ENCODE measurements around the gene SMIM28.

DNA sequence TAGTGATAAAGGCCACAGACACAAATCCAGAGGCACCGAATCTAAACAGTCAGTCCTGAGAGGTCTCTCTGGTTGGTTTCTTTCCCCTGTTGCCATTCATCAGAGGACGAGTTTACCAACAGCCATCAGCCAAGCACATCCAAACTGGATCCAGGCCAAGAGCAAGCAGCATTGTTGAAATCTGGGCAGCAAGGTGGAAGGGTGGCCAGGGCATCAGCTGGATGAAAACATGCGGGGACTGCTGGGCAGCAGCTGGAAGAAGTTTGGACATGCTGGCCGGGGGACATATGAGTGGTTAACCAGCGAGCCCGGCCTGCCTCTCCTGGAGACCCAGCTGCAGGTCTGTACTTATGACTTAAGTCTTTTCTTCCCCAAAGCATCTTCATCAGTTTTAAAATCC lies at the start of gene SMIM28:
- TF ChIP-seq, protein P1, sequence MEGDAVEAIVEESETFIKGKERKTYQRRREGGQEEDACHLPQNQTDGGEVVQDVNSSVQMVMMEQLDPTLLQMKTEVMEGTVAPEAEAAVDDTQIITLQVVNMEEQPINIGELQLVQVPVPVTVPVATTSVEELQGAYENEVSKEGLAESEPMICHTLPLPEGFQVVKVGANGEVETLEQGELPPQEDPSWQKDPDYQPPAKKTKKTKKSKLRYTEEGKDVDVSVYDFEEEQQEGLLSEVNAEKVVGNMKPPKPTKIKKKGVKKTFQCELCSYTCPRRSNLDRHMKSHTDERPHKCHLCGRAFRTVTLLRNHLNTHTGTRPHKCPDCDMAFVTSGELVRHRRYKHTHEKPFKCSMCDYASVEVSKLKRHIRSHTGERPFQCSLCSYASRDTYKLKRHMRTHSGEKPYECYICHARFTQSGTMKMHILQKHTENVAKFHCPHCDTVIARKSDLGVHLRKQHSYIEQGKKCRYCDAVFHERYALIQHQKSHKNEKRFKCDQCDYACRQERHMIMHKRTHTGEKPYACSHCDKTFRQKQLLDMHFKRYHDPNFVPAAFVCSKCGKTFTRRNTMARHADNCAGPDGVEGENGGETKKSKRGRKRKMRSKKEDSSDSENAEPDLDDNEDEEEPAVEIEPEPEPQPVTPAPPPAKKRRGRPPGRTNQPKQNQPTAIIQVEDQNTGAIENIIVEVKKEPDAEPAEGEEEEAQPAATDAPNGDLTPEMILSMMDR (conservative IDR thresholded peaks at IDR 0.05; ENCODE audit: low read length) = no peak
- no peak for TF ChIP-seq EZH2phosphoT487 (IDR thresholded peaks at IDR 0.05; ENCODE audit: borderline replicate concordance, low read depth, low read length)

Measured in OCI-LY7 (cell line).